Measurements from ENCODE around the gene CLDN7.
A peak's percentile ranks its signal among the peaks of the same experiment; 100 is the strongest.

Gene CLDN7

GRCh38 chr17:7239091-7240027 is 22.9 kb downstream of the CLDN7 start, which contains the start of gene PHF23:
Gene PHF23 (minus strand): TSS chr17:7239457. CDS start chr17:7239279, 178 bp downstream.
- peak; percentile 97 for DNase-seq (ENCODE audit: low read depth)
- H3K4me3 ChIP-seq (ENCODE audit: low read length): peak within 1 kb of the TSS; percentile 98
- TF ChIP-seq CTCF (conservative IDR thresholded peaks at IDR 0.05; ENCODE audit: low read depth, low read length): no peak

DNA sequence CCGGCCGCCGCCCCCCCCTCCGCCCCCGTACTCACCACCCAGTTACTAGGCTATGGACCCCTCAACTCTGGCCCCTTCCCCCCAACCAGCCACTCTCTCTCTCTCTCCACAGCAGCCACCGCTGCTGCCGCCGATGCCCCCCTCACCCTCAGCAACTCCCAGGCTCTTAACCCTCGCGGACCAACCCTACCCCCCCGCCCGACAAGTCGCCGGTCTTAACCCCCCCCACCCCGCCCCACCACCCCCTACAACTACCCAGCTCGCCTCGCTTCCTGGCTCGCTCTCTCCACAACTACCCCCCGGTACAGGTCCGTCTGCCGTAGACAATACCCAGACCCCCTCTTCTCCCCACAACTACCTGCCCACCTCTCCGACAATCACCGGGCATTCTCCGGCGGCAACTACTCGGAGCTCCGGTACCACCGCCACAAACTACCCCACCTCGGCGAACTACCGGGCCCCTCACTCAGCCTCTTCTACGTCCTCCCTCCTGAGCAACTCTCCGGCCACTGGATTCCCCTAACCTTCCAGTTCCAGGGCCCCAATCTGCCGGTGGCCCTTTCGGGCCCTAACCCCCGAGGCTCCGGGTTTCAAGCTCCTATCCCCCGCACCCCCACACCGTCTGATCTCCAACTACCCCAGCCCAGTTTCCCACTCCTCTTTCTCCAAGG is 23.7 kb downstream of the CLDN7 start:
- no peak for DNase-seq (ENCODE audit: low read depth)
- peak overlapping the region; percentile 98 for H3K4me3 ChIP-seq (ENCODE audit: low read length)
- no peak for TF ChIP-seq CTCF (conservative IDR thresholded peaks at IDR 0.05; ENCODE audit: low read depth, low read length)

DNA sequence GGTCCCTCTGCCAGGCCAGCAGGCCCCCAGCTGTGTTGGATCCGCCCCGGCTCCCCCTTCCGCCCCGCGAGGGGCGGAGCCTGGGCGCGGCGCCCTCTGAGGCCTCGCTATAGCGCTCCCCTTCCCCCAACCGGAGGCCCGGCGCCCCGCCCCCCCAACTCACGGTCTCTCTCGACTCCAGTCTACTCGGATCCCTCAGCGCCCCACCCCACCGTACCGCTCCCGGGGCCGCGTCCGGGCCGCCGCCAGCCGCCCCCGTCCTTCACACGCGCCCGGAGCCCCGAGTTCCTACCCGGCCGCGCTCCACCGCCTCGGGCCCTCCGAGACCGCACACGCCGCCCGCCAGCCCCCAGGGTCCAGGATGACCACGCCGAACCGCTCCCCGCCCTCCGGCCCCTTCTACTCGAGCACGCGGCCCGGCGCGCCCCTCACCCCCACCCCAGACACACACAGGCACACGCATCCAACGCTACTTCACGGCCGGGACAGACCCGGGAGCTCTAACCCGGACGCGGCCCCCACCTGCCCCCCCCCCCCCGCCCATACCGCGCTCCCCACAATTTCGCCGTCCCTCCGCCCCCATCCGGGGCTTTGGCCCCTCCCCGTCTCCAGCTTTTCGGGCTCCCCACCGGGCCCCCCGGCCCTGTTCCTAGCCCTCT is 24.4 kb downstream of the CLDN7 start:
- peak overlapping the region; percentile 98 for H3K4me3 ChIP-seq (ENCODE audit: low read length)
- TF ChIP-seq CTCF (conservative IDR thresholded peaks at IDR 0.05; ENCODE audit: low read depth, low read length): no peak
- no peak for DNase-seq (ENCODE audit: low read depth)

GRCh38 chr17:7237266-7237760 is 25.0 kb downstream of the CLDN7 start:
- DNase-seq (ENCODE audit: low read depth): no peak
- peak overlapping the region; percentile 98 for H3K4me3 ChIP-seq (ENCODE audit: low read length)
- TF ChIP-seq CTCF (conservative IDR thresholded peaks at IDR 0.05; ENCODE audit: low read depth, low read length): no peak

DNA sequence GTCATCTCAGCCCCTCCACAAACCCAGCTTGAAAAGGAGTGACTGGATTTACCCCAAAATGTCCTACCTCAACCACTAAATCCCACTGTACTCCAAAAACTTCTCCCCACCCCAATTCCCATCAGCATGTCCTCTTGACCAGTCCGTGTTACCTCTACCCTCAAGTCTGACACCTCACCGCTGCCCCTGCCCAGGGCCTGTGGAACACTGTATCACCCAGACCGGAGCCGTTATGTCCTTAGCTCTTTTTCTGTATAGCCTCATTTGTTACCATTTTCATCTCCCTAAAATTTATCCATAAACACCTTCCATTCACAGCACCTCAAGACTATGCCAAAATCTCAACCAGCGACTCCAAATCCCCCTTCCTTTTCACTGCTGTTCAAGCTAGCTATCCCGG is 25.5 kb downstream of the CLDN7 start:
- TF ChIP-seq CTCF (conservative IDR thresholded peaks at IDR 0.05; ENCODE audit: low read depth, low read length): no peak
- no peak for DNase-seq (ENCODE audit: low read depth)
- peak overlapping the region; percentile 98 for H3K4me3 ChIP-seq (ENCODE audit: low read length)

DNA sequence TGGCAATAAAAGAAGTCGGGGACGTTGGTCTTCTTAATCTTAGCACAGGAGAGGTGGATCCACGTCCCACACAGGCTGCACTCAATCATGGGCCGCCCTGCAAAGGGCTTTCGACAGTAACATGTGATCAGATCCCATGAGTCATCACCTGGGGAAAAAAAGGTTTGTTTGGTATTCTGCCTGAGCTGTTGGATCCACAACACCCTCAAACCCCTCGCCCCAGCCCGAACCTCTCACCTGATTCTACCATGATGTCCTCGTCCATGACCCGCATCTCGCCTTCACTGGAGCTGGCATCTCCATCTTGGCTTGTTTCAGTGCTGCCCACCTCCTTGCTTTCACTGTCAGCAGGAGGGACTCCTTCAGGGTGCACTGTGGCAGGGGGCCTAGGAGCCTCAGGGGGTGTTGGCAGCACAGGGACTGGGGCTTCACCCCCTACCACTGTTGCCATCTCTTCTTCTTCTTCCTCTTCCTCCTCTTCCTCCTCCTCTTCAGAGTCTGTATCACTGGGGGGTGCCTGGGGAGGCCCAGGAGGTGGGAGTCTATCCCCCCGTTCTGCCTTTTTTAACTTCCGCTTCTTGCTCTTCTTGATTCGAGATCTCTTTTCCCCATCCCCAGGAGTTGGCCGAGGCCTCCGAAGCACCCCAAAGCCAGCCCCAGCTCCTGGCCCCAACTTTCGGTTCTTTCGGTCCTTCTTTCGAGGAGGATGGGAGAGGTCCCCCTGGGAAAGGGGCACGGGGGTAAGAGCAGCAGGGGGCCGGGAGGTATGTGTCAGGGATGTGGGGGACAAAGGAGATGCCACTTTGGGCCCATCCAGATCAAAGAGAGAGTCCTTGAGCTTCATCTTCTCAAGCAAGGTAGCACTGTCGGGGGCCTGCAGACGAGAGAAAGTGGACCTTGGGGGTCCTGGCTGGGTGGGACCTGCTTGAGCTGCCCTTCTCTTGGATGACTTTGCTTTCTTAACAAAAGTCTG is 26.3 kb downstream of the CLDN7 start:
- no peak for TF ChIP-seq CTCF (conservative IDR thresholded peaks at IDR 0.05; ENCODE audit: low read depth, low read length)
- DNase-seq (ENCODE audit: low read depth): no peak
- no peak overlapping the region for H3K4me3 ChIP-seq (ENCODE audit: low read length)

Data from retinal pigment epithelial cell (primary cell).